ENCODE results near the gene LSM10.

The LSM10 gene

DNA sequence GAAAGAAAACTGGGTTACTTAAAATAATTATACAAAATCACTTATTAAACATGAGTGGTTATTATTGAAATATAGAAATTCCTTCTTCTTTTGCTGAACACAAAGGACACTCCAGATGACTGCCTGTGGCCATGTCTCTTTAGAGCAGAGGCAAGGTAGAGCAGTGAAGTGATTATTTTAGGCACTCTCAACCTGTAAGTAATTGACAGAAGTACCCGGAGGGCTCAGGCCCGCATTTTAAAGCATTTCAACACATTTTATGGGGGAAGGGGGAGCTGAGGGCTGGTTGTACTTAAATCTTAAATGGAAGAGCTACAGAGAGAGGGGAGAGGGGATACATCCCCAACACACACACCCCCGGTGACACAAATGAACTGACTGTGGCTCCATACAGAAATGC lies 42.3 kb upstream of the LSM10 start:
- H3K4me3 ChIP-seq (ENCODE audit: low read length): no peak overlapping the region
- no peak for DNase-seq (ENCODE audit: low read depth)
- TF ChIP-seq, protein P1, sequence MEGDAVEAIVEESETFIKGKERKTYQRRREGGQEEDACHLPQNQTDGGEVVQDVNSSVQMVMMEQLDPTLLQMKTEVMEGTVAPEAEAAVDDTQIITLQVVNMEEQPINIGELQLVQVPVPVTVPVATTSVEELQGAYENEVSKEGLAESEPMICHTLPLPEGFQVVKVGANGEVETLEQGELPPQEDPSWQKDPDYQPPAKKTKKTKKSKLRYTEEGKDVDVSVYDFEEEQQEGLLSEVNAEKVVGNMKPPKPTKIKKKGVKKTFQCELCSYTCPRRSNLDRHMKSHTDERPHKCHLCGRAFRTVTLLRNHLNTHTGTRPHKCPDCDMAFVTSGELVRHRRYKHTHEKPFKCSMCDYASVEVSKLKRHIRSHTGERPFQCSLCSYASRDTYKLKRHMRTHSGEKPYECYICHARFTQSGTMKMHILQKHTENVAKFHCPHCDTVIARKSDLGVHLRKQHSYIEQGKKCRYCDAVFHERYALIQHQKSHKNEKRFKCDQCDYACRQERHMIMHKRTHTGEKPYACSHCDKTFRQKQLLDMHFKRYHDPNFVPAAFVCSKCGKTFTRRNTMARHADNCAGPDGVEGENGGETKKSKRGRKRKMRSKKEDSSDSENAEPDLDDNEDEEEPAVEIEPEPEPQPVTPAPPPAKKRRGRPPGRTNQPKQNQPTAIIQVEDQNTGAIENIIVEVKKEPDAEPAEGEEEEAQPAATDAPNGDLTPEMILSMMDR (IDR thresholded peaks at IDR 0.05; ENCODE audit: insufficient read depth, low read depth, low read length, missing control alignments): no peak

DNA sequence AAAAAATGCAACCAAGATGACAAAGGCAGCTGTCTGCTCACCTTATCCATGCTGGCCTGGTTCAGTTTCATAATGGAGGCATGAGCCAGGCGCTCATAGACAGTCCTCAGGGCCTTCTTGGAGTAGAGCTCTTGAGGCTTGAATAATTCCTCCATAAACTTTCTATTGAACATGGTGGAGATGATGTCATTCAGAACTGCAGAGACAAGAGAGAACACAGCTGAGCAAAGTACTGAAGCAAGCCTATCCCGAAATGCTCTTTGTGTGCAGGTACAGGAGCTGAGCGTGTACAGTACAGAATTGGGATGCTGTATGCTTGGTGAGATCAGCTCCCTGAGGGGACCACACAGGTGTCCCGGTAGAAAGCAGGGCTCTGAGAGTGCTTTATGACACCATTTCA lies 41.0 kb upstream of the LSM10 start:
- TF ChIP-seq, protein P1 (IDR thresholded peaks at IDR 0.05; ENCODE audit: insufficient read depth, low read depth, low read length, missing control alignments): no peak
- no peak overlapping the region for H3K4me3 ChIP-seq (ENCODE audit: low read length)
- DNase-seq (ENCODE audit: low read depth): peak; percentile 9

DNA sequence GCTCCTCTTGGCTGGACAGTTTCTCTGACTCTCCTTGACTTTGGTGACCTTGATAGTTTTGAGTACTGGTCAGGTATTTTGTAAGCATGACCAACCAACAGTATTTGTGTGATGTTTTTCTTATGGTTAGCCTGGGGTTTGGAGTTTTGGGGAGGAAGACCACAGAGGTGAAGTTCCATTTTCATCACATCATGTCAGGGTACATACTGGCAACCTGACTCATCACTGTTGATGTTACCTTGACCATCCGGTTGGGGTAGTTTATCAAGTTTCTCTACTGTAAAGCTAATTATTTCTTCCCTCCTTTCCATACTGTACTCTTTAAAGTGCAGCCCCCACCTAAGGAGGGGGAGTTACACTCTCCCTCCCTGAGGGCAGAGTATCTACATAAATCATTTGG lies 39.1 kb upstream of the LSM10 start:
- peak; percentile 96 for DNase-seq (ENCODE audit: low read depth)
- H3K4me3 ChIP-seq (ENCODE audit: low read length): no peak overlapping the region
- TF ChIP-seq, protein P1 (IDR thresholded peaks at IDR 0.05; ENCODE audit: insufficient read depth, low read depth, low read length, missing control alignments): no peak

DNA sequence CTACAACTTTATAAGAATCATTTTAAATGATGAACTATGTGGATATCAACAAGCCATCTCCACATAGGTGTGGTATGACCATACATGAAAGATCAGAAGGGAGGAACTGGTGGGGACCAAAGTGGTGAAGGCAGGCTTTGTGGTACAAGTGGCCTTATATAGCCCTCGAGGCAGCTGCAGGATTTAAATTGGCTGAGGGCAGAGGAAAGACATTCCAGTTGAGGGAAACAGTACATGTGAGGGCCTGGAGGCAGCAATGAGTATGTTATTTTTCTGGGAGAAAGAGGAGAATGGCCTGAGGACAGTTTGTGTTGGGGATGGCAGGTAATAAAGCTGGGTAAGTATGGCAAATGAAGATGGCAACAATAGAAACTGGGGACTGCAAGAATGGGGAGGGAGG lies 35.4 kb upstream of the LSM10 start:
- TF ChIP-seq, protein P1 (IDR thresholded peaks at IDR 0.05; ENCODE audit: insufficient read depth, low read depth, low read length, missing control alignments): no peak
- no peak for DNase-seq (ENCODE audit: low read depth)
- H3K4me3 ChIP-seq (ENCODE audit: low read length): no peak overlapping the region

DNA sequence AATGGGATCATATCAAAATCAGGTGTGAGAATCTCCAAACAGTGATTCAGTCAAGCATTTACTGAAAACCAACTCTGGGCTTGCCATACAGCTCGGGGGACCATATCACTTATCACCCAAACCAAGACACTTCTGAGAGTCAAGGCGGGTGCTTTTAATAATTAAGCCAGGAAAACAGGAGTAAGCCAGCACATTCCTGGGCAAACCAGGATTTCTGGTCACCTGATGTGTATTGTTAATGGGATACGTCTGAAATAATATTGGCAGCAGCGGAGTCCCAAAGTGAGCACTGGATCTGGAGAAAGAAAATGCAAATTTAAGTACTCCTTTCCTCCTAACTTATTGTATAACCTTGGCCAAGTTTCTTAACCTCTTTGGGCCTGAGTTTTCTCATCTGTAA lies 34.9 kb upstream of the LSM10 start:
- no peak overlapping the region for H3K4me3 ChIP-seq (ENCODE audit: low read length)
- TF ChIP-seq, protein P1 (IDR thresholded peaks at IDR 0.05; ENCODE audit: insufficient read depth, low read depth, low read length, missing control alignments): no peak
- no peak for DNase-seq (ENCODE audit: low read depth)

DNA sequence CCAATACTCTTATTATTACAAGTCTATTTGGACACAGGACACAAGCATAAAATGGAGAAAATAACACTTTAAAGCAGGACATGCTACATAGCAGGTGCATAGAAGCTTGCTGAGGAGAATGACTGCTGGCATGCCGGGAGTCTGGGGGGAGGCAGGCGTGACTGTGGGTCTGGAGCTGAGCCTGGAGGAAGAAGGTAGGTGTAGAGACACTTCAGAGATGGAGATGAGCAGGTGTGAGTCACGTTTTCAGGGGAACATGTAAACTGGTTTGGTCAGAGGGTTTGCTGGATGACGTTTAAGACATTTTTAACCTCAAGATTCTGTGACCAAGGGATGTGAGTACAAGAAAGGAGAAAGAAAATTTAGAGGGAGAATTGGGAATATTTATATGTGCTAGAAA lies 28.1 kb upstream of the LSM10 start:
- TF ChIP-seq, protein P1 (IDR thresholded peaks at IDR 0.05; ENCODE audit: insufficient read depth, low read depth, low read length, missing control alignments): no peak
- DNase-seq (ENCODE audit: low read depth): peak; percentile 86
- no peak overlapping the region for H3K4me3 ChIP-seq (ENCODE audit: low read length)

DNA sequence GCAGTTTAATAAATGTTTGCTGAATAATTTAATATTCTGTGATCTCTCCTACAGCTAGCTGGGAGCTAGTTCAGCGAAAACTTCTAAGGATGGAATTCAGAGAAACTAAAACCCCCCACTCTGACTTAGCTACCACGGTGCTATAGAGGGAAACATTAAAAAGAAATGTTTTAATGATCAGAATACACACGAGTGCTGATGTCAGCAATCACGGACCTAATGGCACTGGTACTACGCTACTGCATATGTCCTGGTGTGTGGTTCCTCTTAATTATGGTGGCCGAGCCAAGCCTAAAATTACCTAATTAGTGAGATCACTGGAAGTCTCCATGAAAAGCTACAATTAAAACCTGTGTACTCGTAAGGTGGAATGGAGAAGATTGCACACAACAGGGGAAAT lies 23.9 kb upstream of the LSM10 start:
- H3K4me3 ChIP-seq (ENCODE audit: low read length): no peak overlapping the region
- TF ChIP-seq, protein P1 (IDR thresholded peaks at IDR 0.05; ENCODE audit: insufficient read depth, low read depth, low read length, missing control alignments): no peak
- no peak for DNase-seq (ENCODE audit: low read depth)
